NCI-H226 (cell line): Measurements from ENCODE around the gene MYO1A.

Source experiments
- DNase-seq: peaks from one replicate; pipeline ENCODE4 v3.0.0-alpha.2; 2015

Gene MYO1A

GRCh38 chr12:57049890-57050289 is at the start of gene MYO1A:
MYO1A (minus strand) TSS chr12:57050129; CDS start chr12:57048323, 1,806 bp downstream.
- no peak for DNase-seq

GRCh38 chr12:57099047-57099714 is 49.3 kb upstream of the MYO1A start:
- no peak for DNase-seq

GRCh38 chr12:57098546-57098945 is 48.6 kb upstream of the MYO1A start:
- no peak for DNase-seq

GRCh38 chr12:57097554-57097835 is 47.6 kb upstream of the MYO1A start:
- no peak for DNase-seq

- no peak for DNase-seq
Observed at GRCh38 chr12:57096748-57097553, 47.0 kb upstream of the MYO1A start.

GRCh38 chr12:57096099-57096572 is 46.2 kb upstream of the MYO1A start:
- DNase-seq: peak; percentile 91

- no peak for DNase-seq
Observed at GRCh38 chr12:57095440-57095839, 45.5 kb upstream of the MYO1A start.

DNA sequence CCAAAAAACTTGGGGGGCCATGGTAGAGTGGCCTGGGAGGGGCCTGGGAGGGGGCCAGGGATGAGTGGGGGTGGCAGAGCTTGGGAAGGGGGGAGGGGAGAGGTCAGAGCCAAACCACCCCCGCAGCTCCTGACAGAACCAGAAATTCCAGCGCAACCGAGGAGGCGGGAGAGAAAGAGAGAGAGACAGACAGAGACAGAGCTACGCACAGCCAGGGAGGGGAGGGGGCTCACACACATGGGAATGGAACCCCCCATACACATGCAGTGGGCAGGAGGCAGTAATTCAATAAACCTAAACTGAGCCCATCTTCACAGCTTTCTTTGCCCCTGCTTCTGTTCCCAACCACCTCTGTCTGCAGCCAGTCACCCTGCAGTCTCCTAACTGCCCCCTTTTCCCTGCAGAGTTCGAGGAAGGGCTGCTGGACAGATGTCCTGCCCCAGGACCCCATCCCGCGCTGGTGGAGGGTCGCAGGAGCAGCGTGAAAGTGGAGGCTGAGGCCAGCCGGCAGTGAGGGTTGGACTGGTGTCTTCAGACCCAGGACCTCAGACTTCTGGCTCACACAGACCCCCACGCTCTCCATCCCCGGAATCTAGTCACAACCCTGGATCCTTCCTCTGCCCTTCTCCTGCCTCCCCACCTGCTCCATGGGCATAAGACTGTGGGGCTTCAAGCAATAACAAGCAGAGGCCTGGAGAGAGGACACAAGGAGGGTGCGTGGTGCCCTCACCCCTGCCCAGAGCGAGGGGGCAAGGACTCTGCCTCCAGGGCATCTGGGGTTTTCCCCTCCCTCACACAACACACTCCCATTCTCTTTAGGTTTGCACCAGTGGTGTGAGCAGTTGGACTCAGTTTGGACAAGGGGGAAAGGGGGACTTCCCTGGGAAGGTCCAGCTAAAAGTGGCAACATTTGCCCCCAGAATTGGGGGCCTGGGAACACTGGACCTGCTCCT is 44.6 kb upstream of the MYO1A start:
- DNase-seq: no peak

- DNase-seq: no peak
Observed at GRCh38 chr12:57093415-57094207, 43.7 kb upstream of the MYO1A start.

GRCh38 chr12:57092876-57093414 is 43.0 kb upstream of the MYO1A start:
- DNase-seq: no peak

GRCh38 chr12:57092529-57092862 is 42.6 kb upstream of the MYO1A start:
- no peak for DNase-seq

DNA sequence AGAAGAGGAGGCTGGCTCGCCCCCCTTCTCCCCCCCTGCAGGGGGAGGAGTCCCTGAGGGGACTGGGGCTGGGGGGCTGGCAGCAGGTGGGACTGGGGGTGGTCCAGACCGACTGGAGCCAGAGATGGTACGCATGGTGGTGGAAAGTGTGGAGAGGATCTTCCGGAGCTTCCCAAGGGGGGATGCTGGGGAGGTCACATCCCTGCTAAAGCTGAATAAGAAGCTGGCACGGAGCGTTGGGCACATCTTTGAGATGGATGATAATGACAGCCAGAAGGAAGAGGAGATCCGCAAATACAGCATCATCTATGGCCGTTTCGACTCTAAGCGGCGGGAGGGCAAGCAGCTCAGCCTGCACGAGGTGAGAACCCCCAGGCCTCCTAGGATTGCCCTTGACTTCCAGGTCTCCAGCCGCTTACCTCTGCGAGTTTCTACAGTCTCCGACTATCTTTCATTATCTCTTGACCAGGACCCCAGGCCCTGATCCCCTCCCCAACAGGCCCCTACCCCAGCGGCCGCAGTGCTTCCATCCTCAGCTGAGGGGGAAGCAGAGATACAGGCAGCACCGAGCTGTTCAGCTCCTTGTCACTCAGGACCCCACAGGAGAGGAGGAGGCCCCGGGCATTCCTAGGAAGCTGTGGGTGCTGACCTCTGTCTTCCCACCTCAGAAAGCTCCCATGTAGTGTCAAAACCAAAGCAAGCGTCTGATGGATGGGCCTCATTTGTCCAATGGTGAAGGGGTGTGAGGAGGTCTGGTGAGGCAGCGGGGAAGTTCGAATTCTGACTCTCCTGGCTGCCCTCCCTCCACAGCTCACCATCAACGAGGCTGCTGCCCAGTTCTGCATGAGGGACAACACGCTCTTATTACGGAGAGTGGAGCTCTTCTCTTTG is 42.0 kb upstream of the MYO1A start:
- DNase-seq: no peak

DNA sequence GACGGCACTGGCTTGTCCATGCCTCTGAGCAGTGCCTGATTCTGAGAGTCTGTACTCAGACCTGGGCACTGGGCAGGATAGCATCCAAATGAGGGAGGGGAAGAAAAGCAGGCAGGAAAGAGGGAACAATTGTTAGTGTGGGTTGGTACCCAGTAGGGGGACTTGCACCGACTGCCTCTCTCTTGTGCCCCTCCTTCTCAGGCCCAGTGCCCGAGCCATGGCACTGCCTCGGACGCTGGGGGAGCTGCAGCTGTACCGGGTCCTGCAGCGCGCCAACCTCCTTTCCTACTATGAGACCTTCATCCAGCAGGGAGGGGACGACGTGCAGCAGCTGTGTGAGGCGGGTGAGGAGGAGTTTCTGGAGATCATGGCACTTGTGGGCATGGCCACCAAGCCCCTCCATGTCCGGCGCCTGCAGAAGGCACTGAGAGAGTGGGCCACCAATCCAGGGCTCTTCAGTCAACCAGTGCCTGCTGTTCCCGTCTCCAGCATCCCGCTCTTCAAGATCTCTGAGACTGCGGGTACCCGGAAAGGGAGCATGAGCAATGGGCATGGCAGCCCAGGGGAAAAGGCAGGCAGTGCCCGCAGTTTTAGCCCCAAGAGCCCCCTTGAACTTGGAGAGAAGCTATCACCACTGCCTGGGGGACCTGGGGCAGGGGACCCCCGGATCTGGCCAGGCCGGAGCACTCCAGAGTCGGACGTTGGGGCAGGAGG is 41.2 kb upstream of the MYO1A start:
- DNase-seq: no peak

GRCh38 chr12:57090490-57090889 is 40.6 kb upstream of the MYO1A start:
- DNase-seq: no peak

GRCh38 chr12:57089271-57090245 is 39.6 kb upstream of the MYO1A start:
- DNase-seq: peak; percentile 88

- DNase-seq: peak; percentile 98
Observed at GRCh38 chr12:57088354-57089270, 38.7 kb upstream of the MYO1A start, which contains the start of gene NAB2. NAB2 (plus strand) TSS chr12:57089114; CDS start chr12:57089272, 158 bp downstream.

GRCh38 chr12:57087691-57088353 is 37.9 kb upstream of the MYO1A start:
- DNase-seq: peak; percentile 95
